Activated naive CD4-positive, alpha-beta T cell treated with anti-CD3 and anti-CD28 coated beads, Interleukin-2, amount 50 U/mL, for 16 hours (primary cell): Measurements from ENCODE around the gene KAT7.

ENCODE experiments used
- DNase-seq: peaks from one replicate; pipeline ENCODE4 v3.0.0-alpha.2; 2020

Gene KAT7

GRCh38 chr17:49760932-49761558, 27.4 kb upstream of the KAT7 start:
- DNase-seq, result no peak

GRCh38 chr17:49762151-49762941, 26.1 kb upstream of the KAT7 start:
- DNase-seq, result no peak

GRCh38 chr17:49763735-49764558, 24.5 kb upstream of the KAT7 start, which contains the start of gene FAM117A:
Gene FAM117A (minus strand): TSS chr17:49764131. CDS start chr17:49764087, 44 bp downstream.
- peak; percentile 96 for DNase-seq

GRCh38 chr17:49764559-49765180, 23.8 kb upstream of the KAT7 start:
- DNase-seq, result no peak

- DNase-seq, result no peak
Observed at GRCh38 chr17:49766918-49767530, 21.5 kb upstream of the KAT7 start.

GRCh38 chr17:49775546-49776260, 12.8 kb upstream of the KAT7 start:
- DNase-seq, result no peak

GRCh38 chr17:49776551-49777300, 11.8 kb upstream of the KAT7 start:
- no peak for DNase-seq

- no peak for DNase-seq
Observed at GRCh38 chr17:49777563-49777962, 10.9 kb upstream of the KAT7 start.

- no peak for DNase-seq
Observed at GRCh38 chr17:49779156-49779738, 9.2 kb upstream of the KAT7 start.

- DNase-seq, result no peak
Observed at GRCh38 chr17:49779739-49780231, 8.7 kb upstream of the KAT7 start.

- no peak for DNase-seq
Observed at GRCh38 chr17:49783071-49783715, 5.3 kb upstream of the KAT7 start.

- no peak for DNase-seq
Observed at GRCh38 chr17:49783791-49784190, 4.7 kb upstream of the KAT7 start.

GRCh38 chr17:49784636-49785035, 3.8 kb upstream of the KAT7 start:
- DNase-seq, result no peak

GRCh38 chr17:49787884-49788477, 500 bp upstream of the KAT7 start:
- no peak for DNase-seq

GRCh38 chr17:49789243-49789578, 730 bp downstream of the KAT7 start:
- no peak for DNase-seq

GRCh38 chr17:49793309-49793708, 4.8 kb downstream of the KAT7 start:
- DNase-seq, result no peak

- no peak for DNase-seq
Observed at GRCh38 chr17:49795372-49795771, 6.9 kb downstream of the KAT7 start.

GRCh38 chr17:49798182-49798581, 9.7 kb downstream of the KAT7 start:
- DNase-seq, result no peak

GRCh38 chr17:49798738-49799137, 10.3 kb downstream of the KAT7 start:
- DNase-seq, result no peak

GRCh38 chr17:49809056-49809455, 20.6 kb downstream of the KAT7 start:
- no peak for DNase-seq
